ENCODE results near the gene CREB3L4.
"Not testable (repeated sequence)": the region's sequence is repeated elsewhere in the genome, so short reads cannot be mapped to it uniquely, and the experiment has no call there.

Gene CREB3L4

DNA sequence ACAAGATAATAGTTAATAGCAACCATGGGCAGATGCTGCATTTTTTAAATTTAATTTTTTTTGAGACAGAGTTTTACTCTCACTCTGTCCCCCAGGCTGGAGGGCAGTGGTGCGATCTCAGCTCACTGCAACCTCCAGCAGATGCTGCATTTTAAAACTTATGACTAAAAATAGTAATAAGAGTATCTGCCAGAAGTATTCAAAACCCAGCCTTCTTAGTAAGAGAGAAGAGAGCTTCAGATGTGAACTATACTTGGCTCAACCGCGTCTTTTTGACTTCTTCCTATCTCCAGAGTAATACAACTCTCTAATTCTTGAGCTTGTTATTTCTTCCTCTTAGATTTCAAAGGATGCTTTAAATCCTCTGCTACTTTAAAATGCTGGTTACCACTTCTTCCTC, 27.5 kb downstream of the CREB3L4 start:
- peaks cover 50% of the 10 kb centered on the region for H3K36me3 ChIP-seq (replicated peaks; ENCODE audit: low read depth, low read length)

DNA sequence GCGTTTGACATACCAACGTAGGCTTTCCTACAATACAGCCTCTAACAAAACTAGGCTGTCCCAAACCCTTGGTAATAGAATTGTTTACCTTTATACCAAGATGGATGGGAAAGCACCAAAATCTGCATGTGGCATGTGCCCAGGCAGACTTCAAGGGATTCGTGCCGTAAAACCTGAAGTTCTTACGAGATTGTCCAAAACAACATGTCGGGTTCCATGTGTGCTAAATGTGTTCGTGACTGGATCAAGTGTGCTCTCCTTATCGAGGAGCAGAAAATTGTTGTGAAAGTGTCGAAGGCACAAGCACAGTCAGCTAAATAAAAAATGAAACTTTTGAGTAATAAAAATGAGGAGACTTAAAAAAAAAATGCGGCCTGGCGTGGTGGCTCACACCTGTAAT, 27.9 kb downstream of the CREB3L4 start:
- Histone ChIP-seq H3K27me3 (ENCODE audit: low read depth, low read length) (no peaks in the 10 kb centered on the region), H2AFZ (ENCODE audit: low read depth, low read length) (no peak overlapping the region), H3K27ac (ENCODE audit: low read length) (no peak overlapping the region), H3K4me2 (ENCODE audit: low read length) (no peak overlapping the region), H3K4me3 (ENCODE audit: low read length) (no peak overlapping the region), H3K4me1 (ENCODE audit: low read length) (peaks cover 13% of the 10 kb centered on the region), H3K9me3 (ENCODE audit: insufficient read depth, low read length) (no peaks in the 10 kb centered on the region), H3K9ac (ENCODE audit: low read length) (no peak overlapping the region), H4K20me1 (ENCODE audit: insufficient read depth, low read length) (0 out of 2 replicates have a peak, but pooled peaks cover 8% of the 10 kb centered on the region), H3K36me3 (replicated peaks; ENCODE audit: low read depth, low read length) (peaks cover 50% of the 10 kb centered on the region), H3K79me2 (ENCODE audit: low read length) (peaks cover 21% of the 10 kb centered on the region)
- TF ChIP-seq EZH2phosphoT487 (IDR thresholded peaks at IDR 0.05; ENCODE audit: low read depth), result no peak
- TF ChIP-seq, protein P1, sequence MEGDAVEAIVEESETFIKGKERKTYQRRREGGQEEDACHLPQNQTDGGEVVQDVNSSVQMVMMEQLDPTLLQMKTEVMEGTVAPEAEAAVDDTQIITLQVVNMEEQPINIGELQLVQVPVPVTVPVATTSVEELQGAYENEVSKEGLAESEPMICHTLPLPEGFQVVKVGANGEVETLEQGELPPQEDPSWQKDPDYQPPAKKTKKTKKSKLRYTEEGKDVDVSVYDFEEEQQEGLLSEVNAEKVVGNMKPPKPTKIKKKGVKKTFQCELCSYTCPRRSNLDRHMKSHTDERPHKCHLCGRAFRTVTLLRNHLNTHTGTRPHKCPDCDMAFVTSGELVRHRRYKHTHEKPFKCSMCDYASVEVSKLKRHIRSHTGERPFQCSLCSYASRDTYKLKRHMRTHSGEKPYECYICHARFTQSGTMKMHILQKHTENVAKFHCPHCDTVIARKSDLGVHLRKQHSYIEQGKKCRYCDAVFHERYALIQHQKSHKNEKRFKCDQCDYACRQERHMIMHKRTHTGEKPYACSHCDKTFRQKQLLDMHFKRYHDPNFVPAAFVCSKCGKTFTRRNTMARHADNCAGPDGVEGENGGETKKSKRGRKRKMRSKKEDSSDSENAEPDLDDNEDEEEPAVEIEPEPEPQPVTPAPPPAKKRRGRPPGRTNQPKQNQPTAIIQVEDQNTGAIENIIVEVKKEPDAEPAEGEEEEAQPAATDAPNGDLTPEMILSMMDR (IDR thresholded peaks at IDR 0.05; ENCODE audit: low read depth, low read length), result no peak

More for the DNA sequence above, 27.5 kb downstream of the CREB3L4 start:
- H2AFZ ChIP-seq (ENCODE audit: low read depth, low read length), result no peak overlapping the region
- no peaks in the 10 kb centered on the region for H3K27me3 ChIP-seq (ENCODE audit: low read depth, low read length)
- H3K27ac ChIP-seq (ENCODE audit: low read length), result no peak overlapping the region
- no peak overlapping the region for H3K9ac ChIP-seq (ENCODE audit: low read length)
- no peak overlapping the region for H3K4me3 ChIP-seq (ENCODE audit: low read length)
- peaks cover 22% of the 10 kb centered on the region for H3K79me2 ChIP-seq (ENCODE audit: low read length)
- H3K9me3 ChIP-seq (ENCODE audit: insufficient read depth, low read length), result no peaks in the 10 kb centered on the region
- TF ChIP-seq EZH2phosphoT487 (IDR thresholded peaks at IDR 0.05; ENCODE audit: low read depth), result no peak
- TF ChIP-seq, protein P1 (IDR thresholded peaks at IDR 0.05; ENCODE audit: low read depth, low read length), result no peak
- no peak overlapping the region for H3K4me2 ChIP-seq (ENCODE audit: low read length)
- H4K20me1 ChIP-seq (ENCODE audit: insufficient read depth, low read length), result 0 out of 2 replicates have a peak, but pooled peaks cover 8% of the 10 kb centered on the region
- peaks cover 13% of the 10 kb centered on the region for H3K4me1 ChIP-seq (ENCODE audit: low read length)

DNA sequence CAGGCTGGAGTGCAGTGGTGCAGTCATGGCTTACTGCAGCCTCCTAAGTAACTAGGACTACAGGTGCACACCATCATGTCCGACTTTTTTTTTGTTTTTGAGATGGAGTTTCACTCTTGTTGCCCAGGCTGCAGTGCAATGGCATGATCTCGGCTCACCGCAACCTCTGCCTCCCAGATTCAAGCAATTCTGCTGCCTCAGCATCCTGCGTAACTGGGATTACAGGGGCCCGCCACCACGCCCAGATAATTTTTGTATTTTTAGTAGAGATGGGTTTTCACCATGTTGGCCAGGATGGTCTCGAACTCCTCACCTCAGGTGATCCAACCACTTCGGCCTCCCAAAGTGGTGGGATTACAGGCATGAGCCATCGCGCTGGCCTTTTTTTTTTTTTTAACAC, 29.2 kb downstream of the CREB3L4 start:
- not testable (repeated sequence) for H3K27me3 ChIP-seq (ENCODE audit: low read depth, low read length); H3K4me2 ChIP-seq (ENCODE audit: low read length); H3K9me3 ChIP-seq (ENCODE audit: insufficient read depth, low read length); H3K4me1 ChIP-seq (ENCODE audit: low read length); H3K27ac ChIP-seq (ENCODE audit: low read length); H4K20me1 ChIP-seq (ENCODE audit: insufficient read depth, low read length); H3K4me3 ChIP-seq (ENCODE audit: low read length); H2AFZ ChIP-seq (ENCODE audit: low read depth, low read length); H3K79me2 ChIP-seq (ENCODE audit: low read length); H3K9ac ChIP-seq (ENCODE audit: low read length)
- H3K36me3 ChIP-seq (replicated peaks; ENCODE audit: low read depth, low read length), result peaks cover 40% of the 10 kb centered on the region

DNA sequence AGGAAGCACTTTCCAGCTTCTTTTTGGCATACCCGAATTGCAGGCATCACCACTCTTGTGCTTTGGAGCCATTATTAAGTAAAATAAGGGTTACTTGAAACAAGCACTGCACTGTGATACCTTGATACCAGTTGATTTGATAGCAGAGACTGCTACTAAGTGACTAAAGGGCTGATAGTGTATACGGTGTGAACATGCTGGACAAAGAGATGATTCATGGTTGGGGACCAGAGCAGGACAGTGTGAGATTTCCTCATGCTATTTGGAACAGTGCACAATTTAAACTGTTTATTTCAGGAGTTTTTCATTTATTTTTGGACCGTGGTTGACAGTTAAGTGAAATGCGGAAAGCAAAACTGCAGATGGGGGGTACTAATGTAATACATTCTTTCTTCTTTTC, 32.7 kb downstream of the CREB3L4 start:
- no peaks in the 10 kb centered on the region for H3K79me2 ChIP-seq (ENCODE audit: low read length)
- H3K4me1 ChIP-seq (ENCODE audit: low read length), result no peaks in the 10 kb centered on the region
- no peaks in the 10 kb centered on the region for H3K9me3 ChIP-seq (ENCODE audit: insufficient read depth, low read length)
- no peak overlapping the region for H3K4me3 ChIP-seq (ENCODE audit: low read length)
- no peaks in the 10 kb centered on the region for H3K27me3 ChIP-seq (ENCODE audit: low read depth, low read length)
- H3K4me2 ChIP-seq (ENCODE audit: low read length), result no peak overlapping the region
- no peaks in the 10 kb centered on the region for H4K20me1 ChIP-seq (ENCODE audit: insufficient read depth, low read length)
- H3K36me3 ChIP-seq (replicated peaks; ENCODE audit: low read depth, low read length), result peaks cover 7% of the 10 kb centered on the region
- H3K27ac ChIP-seq (ENCODE audit: low read length), result no peak overlapping the region
- TF ChIP-seq, protein P1 (IDR thresholded peaks at IDR 0.05; ENCODE audit: low read depth, low read length), result no peak
- no peak for TF ChIP-seq EZH2phosphoT487 (IDR thresholded peaks at IDR 0.05; ENCODE audit: low read depth)
- H2AFZ ChIP-seq (ENCODE audit: low read depth, low read length), result no peak overlapping the region
- no peak overlapping the region for H3K9ac ChIP-seq (ENCODE audit: low read length)

DNA sequence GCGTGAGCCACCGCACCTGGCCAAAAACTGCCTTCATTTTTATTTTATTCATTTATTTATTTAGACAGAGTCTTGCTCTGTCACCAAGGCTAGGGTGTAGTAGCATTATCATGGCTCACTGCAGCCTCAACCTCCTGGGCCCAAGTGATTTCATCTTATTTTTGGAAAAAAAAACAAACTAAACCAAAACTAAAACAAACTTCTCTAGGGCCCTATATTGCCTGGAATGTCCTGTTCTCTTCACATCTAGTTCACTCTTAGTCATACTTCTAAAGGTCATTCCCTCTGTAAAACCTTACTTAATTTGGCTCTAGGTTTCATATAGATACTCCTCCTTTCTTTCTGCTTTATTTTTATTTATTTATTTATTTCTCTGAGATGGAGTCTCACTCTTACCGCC, 38.4 kb downstream of the CREB3L4 start:
- Histone ChIP-seq H3K4me2 (ENCODE audit: low read length) (no peak overlapping the region), H3K36me3 (replicated peaks; ENCODE audit: low read depth, low read length) (no peaks in the 10 kb centered on the region), H3K27me3 (ENCODE audit: low read depth, low read length) (no peaks in the 10 kb centered on the region), H3K4me3 (ENCODE audit: low read length) (no peak overlapping the region), H2AFZ (ENCODE audit: low read depth, low read length) (no peak overlapping the region), H4K20me1 (ENCODE audit: insufficient read depth, low read length) (no peaks in the 10 kb centered on the region), H3K79me2 (ENCODE audit: low read length) (no peaks in the 10 kb centered on the region), H3K9ac (ENCODE audit: low read length) (no peak overlapping the region), H3K9me3 (ENCODE audit: insufficient read depth, low read length) (no peaks in the 10 kb centered on the region), H3K27ac (ENCODE audit: low read length) (no peak overlapping the region), H3K4me1 (ENCODE audit: low read length) (no peaks in the 10 kb centered on the region)
- TF ChIP-seq, protein P1 (IDR thresholded peaks at IDR 0.05; ENCODE audit: low read depth, low read length), result no peak
- TF ChIP-seq EZH2phosphoT487 (IDR thresholded peaks at IDR 0.05; ENCODE audit: low read depth), result no peak

Data from OCI-LY3 (cell line).